IPS-18c (cell line): Measurements from ENCODE around the gene CD247.
"Not testable (repeated sequence)": the region's sequence is repeated elsewhere in the genome, so short reads cannot be mapped to it uniquely, and the experiment has no call there.

Source experiments
- H3K4me3 ChIP-seq: 2 replicates; pipeline ENCODE4 v1.7.0; 2013; ENCODE audit warnings: low read depth, mild to moderate bottlenecking, low read length, moderate library complexity; ENCODE audit not compliant: insufficient read depth
- H3K9me3 ChIP-seq: one replicate; pipeline ENCODE4 v1.6.1; 2013; ENCODE audit warnings: mild to moderate bottlenecking, low read length, moderate library complexity; ENCODE audit not compliant: control insufficient read depth, insufficient read depth

The CD247 gene

GRCh38 chr1:167518331-167518700 is at the start of gene CD247:
Gene CD247 (minus strand): TSS chr1:167518529. CDS start chr1:167518465, 64 bp downstream.
- H3K9me3 ChIP-seq = no peaks in the 10 kb centered on the region

DNA sequence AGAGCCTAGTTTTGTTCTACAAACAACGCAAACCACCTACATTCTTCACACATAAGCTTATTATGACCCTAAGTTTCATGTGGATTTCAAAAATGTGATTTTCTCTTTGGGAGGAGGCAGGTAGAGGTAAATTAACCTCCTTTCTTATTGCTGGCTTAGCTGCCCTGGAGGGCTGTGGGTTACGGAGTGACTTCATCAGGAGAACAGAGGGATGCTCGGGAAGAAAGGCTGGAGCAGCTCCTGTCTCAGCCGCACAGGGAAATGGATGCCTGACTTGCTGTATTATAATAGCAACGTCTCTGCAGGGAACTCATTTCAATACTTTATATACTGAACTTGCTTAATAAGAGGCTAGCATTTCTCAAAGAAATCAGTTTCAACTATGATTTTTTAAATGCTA is 49.3 kb upstream of the CD247 start:
- Histone ChIP-seq H3K9me3 (peaks cover 4% of the 10 kb centered on the region), H3K4me3 (no peak overlapping the region)

More at GRCh38 chr1:167518331-167518700, at the start of gene CD247:
- no peak within 1 kb of the TSS for H3K4me3 ChIP-seq

DNA sequence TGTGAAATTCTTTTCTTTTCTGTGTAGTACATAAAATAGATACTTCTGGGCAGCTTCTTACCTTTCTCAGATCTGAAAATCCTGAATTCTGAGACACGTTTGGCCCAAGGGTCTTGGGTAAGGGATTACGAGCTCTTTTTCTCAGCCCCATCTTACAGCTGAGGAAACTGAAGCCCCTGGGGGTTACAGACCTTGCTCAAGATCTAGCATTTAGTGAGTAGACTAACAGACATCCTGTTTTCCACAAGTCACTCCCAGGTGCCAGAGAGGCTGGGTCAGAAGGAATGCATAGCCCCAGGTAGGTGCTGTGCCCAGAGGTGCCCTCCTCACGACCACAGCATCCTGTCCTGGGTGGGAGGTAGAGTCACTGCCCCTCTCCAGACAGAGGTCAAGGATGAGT is 48.4 kb upstream of the CD247 start:
- Histone ChIP-seq H3K9me3 (peaks cover 4% of the 10 kb centered on the region), H3K4me3 (no peak overlapping the region)

DNA sequence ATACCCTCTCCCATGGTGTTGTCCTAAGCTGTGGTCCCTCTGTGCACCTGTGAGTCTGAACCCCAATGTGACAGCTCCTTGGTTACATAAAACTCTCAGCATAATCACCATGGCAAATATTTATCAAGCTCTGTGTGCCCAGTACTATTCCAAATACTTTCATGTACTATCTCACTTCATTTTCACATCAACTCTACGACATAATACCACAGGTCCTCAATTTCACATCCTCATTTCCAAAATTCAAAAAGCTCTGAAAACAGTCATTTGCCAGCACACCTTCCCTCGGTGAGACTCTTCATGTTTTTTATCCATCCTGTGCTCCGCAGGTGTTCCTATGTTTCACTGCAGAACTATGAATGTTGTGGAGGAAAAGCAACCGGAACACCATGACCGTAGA is 47.6 kb upstream of the CD247 start:
- Histone ChIP-seq H3K4me3 (no peak overlapping the region), H3K9me3 (no peaks in the 10 kb centered on the region)

GRCh38 chr1:167564612-167565270 is 46.4 kb upstream of the CD247 start:
- Histone ChIP-seq H3K4me3 (no peak overlapping the region), H3K9me3 (no peaks in the 10 kb centered on the region)

DNA sequence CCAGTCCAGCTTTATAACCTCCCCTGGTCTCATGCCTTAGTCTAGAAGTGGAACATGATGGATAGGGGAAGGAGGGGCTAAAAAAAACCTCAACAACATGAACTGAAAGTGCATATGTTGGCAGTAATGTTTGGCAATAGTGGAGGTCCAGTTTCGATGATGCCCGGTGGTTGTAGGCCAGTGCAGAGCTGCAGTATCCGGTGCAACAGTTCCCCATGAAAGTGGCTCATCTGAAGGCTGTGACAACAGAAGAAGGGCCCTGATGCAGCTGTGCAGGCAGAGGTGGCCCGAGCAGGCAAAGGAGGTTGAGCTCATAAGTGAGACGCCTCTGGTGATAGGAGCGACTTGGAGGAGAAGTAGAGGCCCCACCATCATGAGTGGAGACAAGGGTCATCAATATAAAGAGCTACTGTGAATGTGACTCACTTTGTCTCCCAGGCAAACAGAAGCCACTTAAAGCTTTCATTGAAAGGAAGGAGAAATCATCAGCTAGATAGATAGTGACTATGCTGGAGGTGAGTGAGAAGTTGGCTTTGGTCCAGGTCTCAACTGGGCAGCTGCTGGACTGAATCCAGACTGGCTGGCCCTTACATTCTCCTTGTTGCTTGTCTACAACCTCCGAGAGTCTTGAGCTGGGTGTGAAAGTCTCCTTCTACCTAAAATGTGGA is 45.4 kb upstream of the CD247 start:
- H3K9me3 ChIP-seq = no peaks in the 10 kb centered on the region
- no peak overlapping the region for H3K4me3 ChIP-seq

DNA sequence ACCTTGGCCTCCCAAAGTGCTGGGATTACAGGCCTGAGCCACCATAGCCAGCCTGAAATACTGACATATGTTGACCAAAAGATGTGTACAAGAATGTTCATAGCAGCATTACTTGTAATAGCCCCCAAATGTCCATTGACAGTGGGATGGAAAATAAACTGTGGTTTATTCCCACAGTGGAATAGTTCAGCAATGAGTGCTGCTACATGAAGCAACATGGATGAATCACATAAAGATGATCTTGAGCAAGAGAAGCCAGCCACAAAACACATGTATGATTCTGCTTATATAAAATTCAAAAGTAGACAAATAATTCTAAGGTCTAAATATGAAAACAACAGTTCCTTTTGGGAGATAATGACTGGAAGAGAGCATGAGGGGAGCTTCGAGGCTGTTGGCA is 44.4 kb upstream of the CD247 start:
- Histone ChIP-seq H3K9me3 (no peaks in the 10 kb centered on the region), H3K4me3 (no peak overlapping the region)

DNA sequence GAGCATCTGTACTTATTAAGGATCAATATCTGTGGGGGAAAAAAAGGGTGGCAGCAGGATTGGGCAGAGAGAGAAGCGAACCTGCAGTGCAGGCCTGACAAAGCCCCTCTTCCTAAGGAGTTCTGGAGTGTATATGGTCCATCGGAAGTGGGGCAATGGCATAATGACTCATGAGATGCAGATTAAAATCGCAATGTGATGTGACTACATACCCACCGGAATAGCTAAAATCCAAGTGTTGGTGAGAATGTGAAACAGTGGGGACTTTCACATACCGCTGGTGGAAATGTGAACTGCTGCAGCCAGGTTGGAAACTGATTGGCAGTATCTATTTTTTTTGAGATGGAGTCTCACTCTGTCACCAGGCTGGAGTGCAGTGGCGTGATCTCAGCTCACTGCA is 43.4 kb upstream of the CD247 start:
- no peak overlapping the region for H3K4me3 ChIP-seq

DNA sequence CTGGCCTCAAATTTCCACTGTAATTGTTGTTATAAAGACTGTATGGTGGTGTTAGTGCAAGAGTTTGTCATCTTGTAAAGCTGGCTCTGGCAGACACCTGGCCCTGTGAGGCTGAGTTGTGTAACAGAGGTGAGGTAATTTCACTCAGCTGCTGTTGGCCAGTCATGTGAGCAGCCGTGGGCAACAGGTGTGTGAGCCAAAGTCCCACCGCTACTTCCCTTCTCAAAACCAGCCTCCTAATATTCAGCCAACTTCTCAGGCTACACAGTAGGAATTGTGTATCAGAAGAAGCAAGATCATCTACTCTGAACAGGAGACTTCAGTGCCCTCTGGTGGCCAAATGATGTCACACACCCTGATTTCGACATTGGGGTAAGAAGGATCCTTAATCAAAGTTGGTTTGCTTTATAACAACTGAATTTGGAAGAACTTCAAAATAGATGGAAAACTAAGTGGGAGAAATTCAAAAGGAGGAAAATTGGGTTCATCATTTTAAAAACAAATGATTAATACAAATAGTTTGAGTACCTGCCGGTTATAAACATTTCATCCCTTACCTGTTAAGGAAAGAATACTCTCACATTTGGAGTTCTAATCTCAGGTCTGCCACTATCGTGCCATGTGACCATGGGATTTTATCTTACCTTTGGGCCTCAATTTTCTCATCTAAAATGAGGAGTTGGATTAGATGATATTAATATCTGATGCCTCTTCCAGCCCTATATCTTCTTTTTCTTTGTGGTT is 37.8 kb upstream of the CD247 start:
- Histone ChIP-seq H3K9me3 (no peaks in the 10 kb centered on the region), H3K4me3 (no peak overlapping the region)

More for the DNA sequence above, 43.4 kb upstream of the CD247 start:
- H3K9me3 ChIP-seq = no peaks in the 10 kb centered on the region

- not testable (repeated sequence) for H3K9me3 ChIP-seq
Measured at GRCh38 chr1:167555072-167555471, 36.7 kb upstream of the CD247 start.

DNA sequence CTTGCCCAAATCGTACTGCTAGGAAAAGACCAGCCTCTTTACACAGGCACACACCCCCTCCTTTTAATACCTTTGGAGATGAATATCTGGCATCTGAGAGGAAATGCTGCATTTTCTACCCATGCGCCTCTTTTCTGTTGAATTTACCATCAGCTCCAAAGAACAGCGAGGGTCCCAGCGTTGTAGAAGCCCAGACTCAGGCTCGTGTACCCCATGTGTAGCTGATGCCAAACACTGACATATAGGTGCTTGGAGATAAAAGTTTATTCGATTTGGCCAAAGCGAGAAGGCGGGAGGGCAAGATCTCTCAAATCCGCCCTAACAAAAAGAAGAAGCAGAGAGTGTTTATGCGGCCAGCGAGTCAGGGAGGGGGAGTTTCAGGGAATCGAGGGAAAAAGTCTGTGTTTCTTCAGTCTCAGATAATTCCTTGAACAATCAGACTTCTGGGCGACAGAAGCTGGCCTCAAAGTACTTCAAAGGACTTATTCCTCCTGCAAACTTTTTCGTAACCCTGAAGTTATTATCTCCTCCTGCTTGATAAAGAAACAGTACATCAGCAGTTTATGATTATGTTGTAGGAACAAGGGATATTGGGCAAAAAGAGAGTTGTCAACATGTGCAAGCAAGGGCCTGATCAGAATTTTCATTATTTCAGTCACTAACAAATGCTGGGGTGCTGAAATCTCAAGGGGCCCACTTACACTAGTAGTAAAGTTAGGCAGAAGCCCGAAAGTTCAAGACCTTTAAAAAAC is 35.9 kb upstream of the CD247 start:
- Histone ChIP-seq H3K4me3 (peak overlapping the region; percentile 88), H3K9me3 (no peaks in the 10 kb centered on the region)

More at GRCh38 chr1:167555072-167555471, 36.7 kb upstream of the CD247 start:
- not testable (repeated sequence) for H3K4me3 ChIP-seq

DNA sequence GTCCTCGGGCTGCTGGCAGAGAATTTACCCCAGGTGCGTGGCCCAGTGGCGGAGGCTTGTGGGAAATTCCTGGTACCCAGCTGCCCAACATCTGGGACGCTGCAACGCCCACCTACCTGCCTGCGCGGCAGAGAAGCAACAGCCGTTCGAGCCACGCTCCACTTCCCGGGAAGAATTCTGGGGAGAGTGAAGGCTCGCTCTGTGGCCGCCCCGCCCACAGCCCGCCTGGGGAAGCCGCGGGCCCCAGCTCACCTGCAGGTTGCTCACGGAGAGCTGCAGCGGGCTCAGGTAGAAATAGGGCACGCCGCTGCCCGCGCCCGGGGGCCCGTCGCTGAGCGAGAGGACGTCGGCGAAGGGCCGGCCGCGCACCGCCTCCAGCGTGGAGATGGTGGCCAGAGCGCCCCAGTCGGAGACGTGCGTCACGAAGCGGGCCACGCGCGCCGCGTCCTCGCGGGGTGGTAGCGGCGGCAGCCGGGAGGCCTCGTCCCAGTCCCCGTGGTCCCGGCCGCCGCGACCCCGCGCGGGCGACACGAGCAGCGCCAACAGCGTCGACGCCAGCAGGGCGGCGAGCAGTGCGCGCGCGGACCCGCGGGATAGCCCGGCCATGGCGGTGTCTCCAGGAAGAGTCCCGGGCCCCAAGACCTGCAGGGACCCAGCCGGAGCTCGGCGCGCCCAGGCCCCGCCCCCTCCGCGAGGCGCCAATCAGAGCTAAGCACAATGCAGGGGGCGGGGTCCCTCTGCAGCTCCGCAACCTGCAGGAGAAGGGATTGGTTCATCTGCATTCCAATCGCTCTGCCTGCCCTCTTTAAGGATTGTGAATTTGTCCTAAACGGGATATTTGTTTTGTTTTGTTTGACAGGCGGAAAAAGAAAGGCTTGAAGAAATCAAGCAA is 35.1 kb upstream of the CD247 start, which contains the start of gene CREG1:
Gene CREG1, minus strand, starts transcription at position 627 of the 892 bp plus-strand sequence.
- Histone ChIP-seq H3K4me3 (peak within 1 kb of the TSS; percentile 88), H3K9me3 (no peaks in the 10 kb centered on the region)

GRCh38 chr1:167551362-167551761 is 33.0 kb upstream of the CD247 start:
- H3K4me3 ChIP-seq = no peak overlapping the region
- H3K9me3 ChIP-seq = no peaks in the 10 kb centered on the region

DNA sequence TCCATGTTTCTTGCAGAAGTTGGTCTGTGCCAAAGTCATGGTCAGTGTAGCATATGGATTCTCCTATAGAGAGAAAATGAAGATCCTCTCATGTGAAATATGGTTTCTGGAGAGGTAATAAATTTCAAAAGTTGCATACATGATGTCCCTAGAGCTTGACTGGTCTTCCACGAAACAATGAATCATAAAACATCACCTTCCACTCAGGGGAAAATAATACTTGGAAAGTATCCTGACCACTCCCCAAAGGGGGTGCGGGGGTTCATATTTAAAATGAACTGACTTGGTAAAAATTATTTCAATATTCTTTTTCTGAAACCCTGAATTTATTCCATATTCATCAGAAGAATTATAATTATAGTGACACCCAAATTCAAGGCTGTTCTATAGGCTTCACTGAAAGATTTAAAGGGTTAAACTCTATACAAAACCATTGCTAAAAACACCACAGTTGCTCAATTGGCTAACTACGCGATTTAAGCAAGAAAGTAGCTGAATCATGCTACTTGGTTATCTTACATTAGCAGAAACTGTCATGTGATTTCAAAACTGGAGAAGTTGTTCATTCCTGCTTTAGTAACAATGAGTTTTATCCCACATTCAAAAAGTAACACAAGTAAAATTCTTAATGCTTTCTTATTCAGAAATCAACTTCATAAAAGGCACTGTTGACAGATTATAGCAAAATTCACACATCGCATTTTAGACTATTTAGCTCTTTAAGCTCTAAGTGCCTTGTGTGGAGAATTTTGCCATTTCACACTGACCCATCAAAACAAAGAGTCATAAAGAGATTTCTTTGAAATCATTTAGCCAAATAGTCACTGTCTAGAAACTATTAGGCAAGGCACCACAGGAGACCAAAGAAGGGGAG is 30.0 kb upstream of the CD247 start:
- H3K4me3 ChIP-seq = no peak overlapping the region

DNA sequence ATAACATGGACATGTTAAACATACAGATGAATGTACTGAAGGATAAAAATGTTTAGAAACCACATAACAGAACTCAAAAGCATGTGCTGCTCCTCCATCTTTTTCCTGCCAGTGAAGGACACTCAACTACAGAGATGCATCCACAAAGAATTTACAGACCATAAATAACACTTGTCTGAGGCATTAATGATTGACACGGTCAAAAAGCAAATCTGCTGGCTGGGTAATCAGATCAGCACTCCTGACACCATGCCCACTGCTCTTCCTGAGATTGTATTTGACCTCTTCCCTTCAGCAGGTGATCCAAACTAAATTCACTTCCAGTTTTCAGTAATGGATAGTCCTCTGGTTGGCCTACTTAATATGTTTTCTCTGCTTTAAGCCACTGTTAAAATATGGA is 28.6 kb upstream of the CD247 start:
- Histone ChIP-seq H3K4me3 (no peak overlapping the region), H3K9me3 (no peaks in the 10 kb centered on the region)

More for the DNA sequence above, 30.0 kb upstream of the CD247 start:
- H3K9me3 ChIP-seq = no peaks in the 10 kb centered on the region

DNA sequence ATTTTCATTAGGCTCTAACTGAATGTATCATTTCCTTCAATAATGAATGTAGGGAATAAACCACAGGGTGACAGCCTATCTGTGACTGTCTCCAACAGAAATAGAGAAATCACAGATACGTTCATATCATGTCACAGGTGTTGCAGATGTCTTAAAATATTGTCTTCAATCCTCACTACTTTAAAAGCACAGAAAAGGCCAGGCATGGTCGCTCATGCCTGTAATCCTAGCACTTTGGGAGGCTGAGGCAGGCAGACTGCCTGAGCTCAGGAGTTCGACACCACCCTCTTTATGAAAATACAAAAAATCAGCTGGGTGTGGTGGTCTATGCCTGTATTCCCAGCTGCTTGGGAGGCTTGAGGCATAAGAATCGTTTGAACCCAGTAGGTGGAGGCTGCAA is 27.0 kb upstream of the CD247 start:
- Histone ChIP-seq H3K4me3 (no peak overlapping the region), H3K9me3 (no peaks in the 10 kb centered on the region)
